H4 (cell line): ENCODE data around the gene ROM1. TPM values are rescaled to one million over a fixed set of nuclear protein-coding genes. Genes with fewer than 3 reads are reported as not detected.
A peak's percentile ranks its signal among the peaks of the same experiment; 100 is the strongest.
"Not testable (repeated sequence)": the region's sequence is repeated elsewhere in the genome, so short reads cannot be mapped to it uniquely, and the experiment has no call there.

Experiments
- DNase-seq: peaks from one replicate; pipeline ENCODE4 v3.0.0-alpha.2; 2015; ENCODE audit warnings: low spot score
- total RNA-seq: library from RNA; depleted of rRNA; stranded (reverse); fragments of >200 nt; shearing (Covaris generic); gene quantifications from 2 replicates; pipeline ENCODE4 v1.2.3, GENCODE V29; 2014

Gene ROM1
- total RNA-seq, 1 experiment from 2014 or later, result 4.2 TPM

- DNase-seq, result no peak
Observed at GRCh38 chr11:62608776-62609175, 4.3 kb upstream of the ROM1 start.

- DNase-seq, result no peak
Observed at GRCh38 chr11:62610403-62610802, 2.7 kb upstream of the ROM1 start.

- DNase-seq, result no peak
Observed at GRCh38 chr11:62610814-62611704, 2.0 kb upstream of the ROM1 start.

GRCh38 chr11:62611705-62612365, 1.2 kb upstream of the ROM1 start:
- DNase-seq, result peak; percentile 36

- DNase-seq, result no peak
Observed at GRCh38 chr11:62613291-62613778, 278 bp downstream of the ROM1 start.

- DNase-seq, result no peak
Observed at GRCh38 chr11:62614275-62614674, 1.2 kb downstream of the ROM1 start.

GRCh38 chr11:62615521-62615920, 2.5 kb downstream of the ROM1 start:
- DNase-seq, result no peak

- not testable (repeated sequence) for DNase-seq
Observed at GRCh38 chr11:62616957-62617356, 3.9 kb downstream of the ROM1 start.

- DNase-seq, result no peak
Observed at GRCh38 chr11:62621027-62621566, 8.0 kb downstream of the ROM1 start.

- peak; percentile 98 for DNase-seq
Observed at GRCh38 chr11:62621567-62622470, 8.8 kb downstream of the ROM1 start, which contains the start of gene B3GAT3. B3GAT3 (minus strand) TSS chr11:62621986; CDS start chr11:62621947, 39 bp downstream.

- DNase-seq, result no peak
Observed at GRCh38 chr11:62622476-62623089, 9.5 kb downstream of the ROM1 start.

- no peak for DNase-seq
Observed at GRCh38 chr11:62627713-62628112, 14.7 kb downstream of the ROM1 start.

- no peak for DNase-seq
Observed at GRCh38 chr11:62632492-62632891, 19.4 kb downstream of the ROM1 start.

GRCh38 chr11:62644220-62644619, 31.2 kb downstream of the ROM1 start:
- DNase-seq, result no peak

GRCh38 chr11:62645671-62645945, 32.6 kb downstream of the ROM1 start:
- DNase-seq, result no peak

GRCh38 chr11:62645946-62646824, 33.1 kb downstream of the ROM1 start, which contains the start of gene GANAB:
GANAB (minus strand) TSS chr11:62646613; CDS start chr11:62646599, 14 bp downstream.
- peak; percentile 97 for DNase-seq

- DNase-seq, result no peak
Observed at GRCh38 chr11:62646825-62647608, 34.0 kb downstream of the ROM1 start.

GRCh38 chr11:62647609-62648005, 34.5 kb downstream of the ROM1 start:
- DNase-seq, result no peak
